Lower lobe of right lung (tissue), 2 donors: Measurements from ENCODE around the gene IL21R. TPM values are rescaled to one million over a fixed set of nuclear protein-coding genes. Genes with fewer than 3 reads are reported as not detected.
A peak's percentile ranks its signal among the peaks of the same experiment; 100 is the strongest.
"Not testable (repeated sequence)": the region's sequence is repeated elsewhere in the genome, so short reads cannot be mapped to it uniquely, and the experiment has no call there.

Experiments used
- ATAC-seq, 2 donors: fragments of 200-7000 bp; cut with Tn5 transposase; one replicate each; pipeline ENCODE4 v1.9.1; 2020 to 2022; ENCODE audit warnings: mild to moderate bottlenecking in 2 of 2, moderate library complexity in 2 of 2
- DNase-seq: peaks from one replicate; pipeline ENCODE4 v3.0.0-alpha.2; 2020
- H3K27ac ChIP-seq: fragments of 200-600 bp; one replicate; pipeline ENCODE4 v1.8.0; 2022
- H3K27me3 ChIP-seq: fragments of 200-600 bp; one replicate; pipeline ENCODE4 v1.8.0; 2022; ENCODE audit warnings: low read depth
- H3K36me3 ChIP-seq: fragments of 200-600 bp; one replicate; pipeline ENCODE4 v1.8.0; 2022; ENCODE audit warnings: mild to moderate bottlenecking
- H3K4me1 ChIP-seq: fragments of 200-600 bp; one replicate; pipeline ENCODE4 v1.8.0; 2022
- H3K4me3 ChIP-seq: fragments of 200-600 bp; one replicate; pipeline ENCODE4 v1.8.0; 2022; ENCODE audit warnings: mild to moderate bottlenecking
- H3K9me3 ChIP-seq: fragments of 200-600 bp; one replicate; pipeline ENCODE4 v1.8.0; 2022
- CTCF ChIP-seq: fragments of 200-600 bp; IDR thresholded peaks from one replicate; pipeline ENCODE4 v1.8.0; 2022; ENCODE audit warnings: antibody characterized with exemption, mild to moderate bottlenecking
- intact Hi-C: fragments of 100-400 bp; cut with DNase I; formaldehyde crosslinking; loops from one replicate; pipeline ENCODE4 v1.11.0; 2022
- total RNA-seq: library from RNA; stranded (reverse); fragmentation: NEBNext Ultra II Directional; extraction: Animal tissue kit (Norgen Biotek cat#: 25700); gene quantifications from one replicate; pipeline ENCODE4 v1.2.1, GENCODE V29; 2021
- donor health status: DM: no; HTN: yes; CAD: no; lungs with severe emphysema.

The IL21R gene
- total RNA-seq, 1 donor from 2014 or later, result 6.0 TPM

- no peak for TF ChIP-seq CTCF
- Histone ChIP-seq H3K4me1 (peaks cover 16% of the 10 kb centered on the region), H3K27ac (no peak overlapping the region), H3K36me3 (peaks cover 8% of the 10 kb centered on the region), H3K27me3 (peaks cover 22% of the 10 kb centered on the region), H3K9me3 (no peaks in the 10 kb centered on the region), H3K4me3 (no peak overlapping the region)
- intact Hi-C loops, result no loop called here
- no peak for DNase-seq
- ATAC-seq, result no peak
These were observed 48.2 kb downstream of the IL21R start for GRCh38 chr16:27450196-27450549.

GRCh38 chr16:27452569-27453493 is 50.9 kb downstream of the IL21R start:
- TF ChIP-seq CTCF, result no peak
- Histone ChIP-seq H3K36me3 (no peaks in the 10 kb centered on the region), H3K4me1 (peaks cover 36% of the 10 kb centered on the region), H3K27ac (no peak overlapping the region), H3K9me3 (no peaks in the 10 kb centered on the region), H3K27me3 (peaks cover 22% of the 10 kb centered on the region), H3K4me3 (no peak overlapping the region)
- intact Hi-C loops, result no loop called here
- no peak for ATAC-seq
- DNase-seq, result no peak

- Histone ChIP-seq H3K4me3 (no peak overlapping the region), H3K36me3 (no peaks in the 10 kb centered on the region), H3K9me3 (no peaks in the 10 kb centered on the region), H3K27me3 (peaks cover 21% of the 10 kb centered on the region), H3K4me1 (peaks cover 36% of the 10 kb centered on the region), H3K27ac (no peak overlapping the region)
- ATAC-seq, result no peak
- DNase-seq, result no peak
- intact Hi-C loops, result no loop called here
- TF ChIP-seq CTCF, result no peak
These were observed 51.5 kb downstream of the IL21R start for GRCh38 chr16:27453494-27453825.

- H3K27ac ChIP-seq, result peak overlapping the region; percentile 53
- intact Hi-C loops, result no loop called here
- peaks cover 24% of the 10 kb centered on the region for H3K4me1 ChIP-seq
- DNase-seq (peak; percentile 34), ATAC-seq (peak in 1 of 2 donors; percentile 21)
- peaks cover 4% of the 10 kb centered on the region for H3K27me3 ChIP-seq
- TF ChIP-seq CTCF, result no peak
- no peak overlapping the region for H3K4me3 ChIP-seq
- no peaks in the 10 kb centered on the region for H3K9me3 ChIP-seq
- H3K36me3 ChIP-seq, result peaks cover 15% of the 10 kb centered on the region
These were observed 53.7 kb downstream of the IL21R start for GRCh38 chr16:27455700-27456099.

GRCh38 chr16:27457605-27457900 is 55.6 kb downstream of the IL21R start:
- intact Hi-C loops, result not testable (repeated sequence)

GRCh38 chr16:27458258-27458657 is 56.3 kb downstream of the IL21R start:
- no peaks in the 10 kb centered on the region for H3K27me3 ChIP-seq
- no peak for TF ChIP-seq CTCF
- intact Hi-C loops, result no loop called here
- H3K4me3 ChIP-seq, result no peak overlapping the region
- H3K27ac ChIP-seq, result no peak overlapping the region
- H3K4me1 ChIP-seq, result peaks cover 20% of the 10 kb centered on the region
- H3K36me3 ChIP-seq, result peaks cover 41% of the 10 kb centered on the region
- ATAC-seq (no peak), DNase-seq (no peak)
- no peaks in the 10 kb centered on the region for H3K9me3 ChIP-seq

More at GRCh38 chr16:27457605-27457900, 55.6 kb downstream of the IL21R start:
- H3K9me3 ChIP-seq, H3K27ac ChIP-seq, H3K4me3 ChIP-seq, H3K27me3 ChIP-seq, DNase-seq, ATAC-seq: not testable (repeated sequence)
- peaks cover 34% of the 10 kb centered on the region for H3K36me3 ChIP-seq
- H3K4me1 ChIP-seq, result peaks cover 20% of the 10 kb centered on the region
